Spleen (tissue), 11 donors: ENCODE measurements around the gene NPB. TPM values are rescaled to one million over a fixed set of nuclear protein-coding genes. Genes with fewer than 3 reads are reported as not detected.

Experiments
- DNase-seq: peaks from one replicate; pipeline ENCODE4 v3.0.0-alpha.2; 2020
- H3K27ac ChIP-seq, 8 donors: fragments of 200-600 bp; sonication (generic) in 7 of 8; 1 replicate in 4 of 8; 2 replicates in 4 of 8; pipeline versions ENCODE4 v1.5.0 to v1.8.0; 2016 to 2021; ENCODE audit warnings: inconsistent platforms in 4 of 8, mild to moderate bottlenecking in 4 of 8, moderate library complexity in 1 of 8
- H3K27me3 ChIP-seq, 7 donors: fragments of 200-600 bp; sonication (generic) in 6 of 7; replicated peaks in 1 of 7; 1 replicate in 4 of 7; 2 replicates in 3 of 7; pipeline versions ENCODE4 v1.5.0 to v1.8.0; 2016 to 2021; ENCODE audit warnings: inconsistent platforms in 3 of 7, mild to moderate bottlenecking in 1 of 7
- H3K36me3 ChIP-seq, 6 donors: fragments of 200-600 bp; sonication (generic) in 5 of 6; 1 replicate in 4 of 6; 2 replicates in 2 of 6; pipeline versions ENCODE4 v1.5.0 to v1.8.0; 2016 to 2021; ENCODE audit warnings: inconsistent platforms in 2 of 6
- H3K4me1 ChIP-seq, 6 donors: fragments of 200-600 bp; sonication (generic) in 5 of 6; 1 replicate in 3 of 6; 2 replicates in 3 of 6; pipeline versions ENCODE4 v1.5.0 to v1.8.0; 2016 to 2021; ENCODE audit warnings: inconsistent platforms in 3 of 6
- H3K4me3 ChIP-seq, 8 donors: fragments of 200-600 bp; sonication (generic) in 7 of 8; 1 replicate in 4 of 8; 2 replicates in 4 of 8; pipeline versions ENCODE4 v1.5.0 to v1.8.0; 2016 to 2021; ENCODE audit warnings: inconsistent platforms in 4 of 8, mild to moderate bottlenecking in 4 of 8, moderate library complexity in 2 of 8
- H3K9me3 ChIP-seq, 8 donors: fragments of 200-600 bp; sonication (generic) in 7 of 8; 1 replicate in 4 of 8; 2 replicates in 4 of 8; pipeline versions ENCODE4 v1.5.0 to v1.8.0; 2016 to 2021; ENCODE audit warnings: inconsistent platforms in 4 of 8
- CTCF ChIP-seq, 11 experiments: fragments of 200-600 bp in 7 of 11; fragments of 450-650 bp in 4 of 11; sonication (generic) in 4 of 11; IDR thresholded peaks in 8 of 11; conservative IDR thresholded peaks in 3 of 11; 1 replicate in 7 of 11; 2 replicates in 4 of 11; pipeline versions ENCODE4 v1.4.0 to v1.8.0; 2016 to 2021; ENCODE audit warnings: antibody characterized with exemption in 11 of 11, inconsistent platforms in 4 of 11, mild to moderate bottlenecking in 1 of 11
- POLR2A ChIP-seq, 3 donors: fragments of 450-650 bp; IDR thresholded peaks; one replicate each; pipeline ENCODE4 v1.5.1; 2017; ENCODE audit warnings: antibody characterized with exemption in 3 of 3, mild to moderate bottlenecking in 1 of 3
- POLR2AphosphoS5 ChIP-seq, 3 donors: sonication (generic); formaldehyde crosslinking; IDR thresholded peaks; one replicate each; pipeline ENCODE4 v1.5.1; 2017; ENCODE audit warnings: antibody characterized with exemption in 3 of 3
- WGBS, 5 donors: extraction: QIAGEN DNeasy Blood & Tissue Kit in 3 of 5; methylation state at CpG; one replicate each; pipeline versions ENCODE4 v1.1.5 to v1.1.7; 2013 to 2018; 5-methylcytosine and 5-hydroxymethylcytosine counted together
- intact Hi-C: fragments of 100-400 bp; cut with DNase I; formaldehyde crosslinking; loops from one replicate; pipeline ENCODE4 v1.15.0; 2023; ENCODE audit warnings: low total_unique reads
- polyA plus RNA-seq, 3 donors: library from polyadenylated mRNA; stranded (reverse); fragments of 200-250 nt; gene quantifications; one replicate each; pipeline ENCODE4 v1.2.1, GENCODE V29; 2013
- total RNA-seq, 7 donors: library from RNA; depleted of rRNA in 3 of 7; stranded (reverse); fragments of >200 nt in 3 of 7; fragmentation: NEBNext Ultra II Directional in 4 of 7; extraction: Animal tissue kit (Norgen Biotek cat#: 25700) in 4 of 7; gene quantifications; one replicate each; pipeline versions ENCODE4 v1.1.0 to v1.2.1, GENCODE V29; 2016 to 2021
- donor health status: healthy with polysubstance abuse.
- donor health status: DM: no; HTN: no; CAD: no; lungs with moderate emphysema.
- donor health status: DM: no; HTN: no; CAD: no.
- donor health status: Bipolar disorder and iron deficiency.
- donor health status: healthy.
- donor health status: DM: no; HTN: no; CAD: no.
- donor health status: DM: yes; HTN: yes; CAD: no.

NPB gene
- total and polyA plus RNA-seq, 10 donors = 0.23 to 4.8 (median 1.5) TPM; not detected in 1

GRCh38 chr17:81913394-81914102 is 11.5 kb downstream of the NPB start:
- Histone ChIP-seq H3K36me3 (peaks cover 2 to 52% (median 39%) of the 10 kb centered on the region in 6 donors), H3K9me3 (no peaks in the 10 kb centered on the region), H3K4me3 (no peak overlapping the region), H3K27ac (no peak overlapping the region), H3K4me1 (peaks cover 25 to 67% (median 48%) of the 10 kb centered on the region in 6 donors), H3K27me3 (no peaks in the 10 kb centered on the region)
- 92 to 96% (median 95%) methylated on average over 17 to 31 of the region's 31 CpGs for WGBS, 5 donors
- no peak for TF ChIP-seq POLR2A (IDR thresholded peaks at IDR 0.05)
- peak in 2 of 3 donors; percentile 3 to 36 for TF ChIP-seq POLR2AphosphoS5 (IDR thresholded peaks at IDR 0.05)
- no peak for TF ChIP-seq CTCF (IDR thresholded peaks at IDR 0.05 in 8 of 11, conservative IDR thresholded peaks at IDR 0.05 in 3 of 11)
- no peak for DNase-seq
- intact Hi-C loops = no loop called here

GRCh38 chr17:81914103-81914850 is 12.2 kb downstream of the NPB start:
- 95 to 98% (median 97%) methylated on average over 23 to 36 of the region's 36 CpGs for WGBS, 5 donors
- intact Hi-C loops = no loop called here
- Histone ChIP-seq H3K36me3 (peaks cover 2 to 52% (median 39%) of the 10 kb centered on the region in 6 donors), H3K27ac (no peak overlapping the region), H3K4me1 (peaks cover 26 to 70% (median 51%) of the 10 kb centered on the region in 6 donors), H3K27me3 (no peaks in the 10 kb centered on the region), H3K9me3 (no peaks in the 10 kb centered on the region), H3K4me3 (no peak overlapping the region)
- TF ChIP-seq POLR2A (IDR thresholded peaks at IDR 0.05) (no peak), POLR2AphosphoS5 (IDR thresholded peaks at IDR 0.05) (no peak), CTCF (IDR thresholded peaks at IDR 0.05 in 8 of 11, conservative IDR thresholded peaks at IDR 0.05 in 3 of 11) (no peak)
- DNase-seq = no peak

GRCh38 chr17:81915331-81915730 is 13.3 kb downstream of the NPB start:
- 92 to 96% (median 94%) methylated on average over 11 to 12 of the region's 12 CpGs for WGBS, 5 donors
- Histone ChIP-seq H3K36me3 (peaks cover 2 to 61% (median 42%) of the 10 kb centered on the region in 6 donors), H3K9me3 (no peaks in the 10 kb centered on the region), H3K27me3 (no peaks in the 10 kb centered on the region), H3K4me3 (no peak overlapping the region), H3K27ac (no peak overlapping the region), H3K4me1 (peaks cover 21 to 70% (median 46%) of the 10 kb centered on the region in 6 donors)
- DNase-seq = no peak
- intact Hi-C loops = no loop called here
- TF ChIP-seq POLR2AphosphoS5 (IDR thresholded peaks at IDR 0.05) = no peak
- TF ChIP-seq CTCF (IDR thresholded peaks at IDR 0.05 in 8 of 11, conservative IDR thresholded peaks at IDR 0.05 in 3 of 11) = no peak
- TF ChIP-seq POLR2A (IDR thresholded peaks at IDR 0.05) = no peak
